Cardiac ventricle fibroblast (primary cell): ENCODE results near the gene MRGPRF. TPM values are rescaled to one million over a fixed set of nuclear protein-coding genes. Genes with fewer than 3 reads are reported as not detected.

Experiments
- total RNA-seq: library from RNA; depleted of rRNA; stranded (reverse); fragments of >200 nt; gene quantifications from 2 replicates; pipeline ENCODE4 v1.2.3, GENCODE V29; 2015

Gene MRGPRF
- total RNA-seq = 13.3 and 15.2 TPM in 2 replicates

GRCh38 chr11:69013009-69013951 lies at the start of gene MRGPRF:
Gene MRGPRF, minus strand, starts transcription at chr11:69013246. Its CDS starts 3,345 bp downstream, at chr11:69009901.

GRCh38 chr11:69048694-69049489 lies 35.8 kb upstream of the MRGPRF start, which contains the start of gene TPCN2:
Gene TPCN2, plus strand, starts transcription at chr11:69048932. Its CDS starts 66 bp downstream, at chr11:69048998.

GRCh38 chr11:68980776-68981065 lies 32.3 kb downstream of the MRGPRF start, which contains the start of gene MRGPRD:
Gene MRGPRD, minus strand, starts transcription at chr11:68980986. Its CDS starts 0 bp downstream, at chr11:68980986.

Other genes with a start within 250 kb of the MRGPRF start
- gene CPT1A, start 171.3 kb downstream of the MRGPRF start, total RNA-seq = 17.9 and 24.1 TPM in 2 replicates
- gene MRPL21, start 109.4 kb downstream of the MRGPRF start, total RNA-seq = 22.6 and 29.7 TPM in 2 replicates
- gene IGHMBP2, start 109.4 kb downstream of the MRGPRF start, total RNA-seq = 8.3 and 12.1 TPM in 2 replicates
- gene MRGPRD, start 32.3 kb downstream of the MRGPRF start, total RNA-seq = not detected in 2 replicates
- gene TPCN2, start 35.7 kb upstream of the MRGPRF start, total RNA-seq = 8.1 and 9.4 TPM in 2 replicates
- gene SMIM38, start 142.7 kb upstream of the MRGPRF start, total RNA-seq = not detected in 2 replicates